ENCODE measurements around the gene BOLA1.

DNA sequence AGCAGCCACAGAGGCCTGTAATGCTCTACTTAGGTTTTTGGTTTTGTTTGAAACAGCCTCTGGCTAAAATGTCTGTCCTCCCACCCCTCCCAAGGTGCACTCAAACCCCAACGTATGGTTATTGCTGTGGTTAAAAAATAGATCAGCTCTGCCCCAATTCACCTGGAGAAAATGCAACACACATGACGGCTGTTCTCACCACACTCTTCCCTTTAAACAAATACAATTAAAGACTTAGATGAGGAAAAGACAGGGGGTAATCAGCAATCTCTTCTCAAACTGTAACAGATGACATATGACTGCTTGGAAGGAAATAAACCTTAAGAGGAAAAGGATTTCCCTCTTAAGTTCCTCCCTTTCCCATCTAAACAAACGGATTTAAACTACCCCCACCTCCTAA is 43.5 kb downstream of the BOLA1 start:
- TF ChIP-seq EZH2phosphoT487 (IDR thresholded peaks at IDR 0.05; ENCODE audit: borderline replicate concordance) (no peak), RAD21 (IDR thresholded peaks at IDR 0.05; ENCODE audit: low read depth) (no peak)

Data from HCT116 (cell line).